HEK293T (cell line): Measurements from ENCODE around the gene LCK.

Source experiments
- ARNT ChIP-seq: fragments of 450-650 bp; IDR thresholded peaks from 2 replicates; pipeline ENCODE4 v1.6.1; 2017; ENCODE audit warnings: mild to moderate bottlenecking
- FOXK2 ChIP-seq: fragments of 450-650 bp; IDR thresholded peaks from 2 replicates; pipeline ENCODE4 v1.6.1; 2016; ENCODE audit warnings: mild to moderate bottlenecking
- LEF1 ChIP-seq: fragments of 450-650 bp; IDR thresholded peaks from 2 replicates; pipeline ENCODE4 v1.6.1; 2017; ENCODE audit warnings: mild to moderate bottlenecking, borderline replicate concordance
- SUZ12 ChIP-seq: fragments of 450-650 bp; IDR thresholded peaks from 2 replicates; pipeline ENCODE4 v1.6.1; 2016; ENCODE audit warnings: mild to moderate bottlenecking
- TARDBP ChIP-seq: fragments of 450-650 bp; IDR thresholded peaks from 2 replicates; pipeline ENCODE4 v1.6.1; 2016

- no peak for TF ChIP-seq SUZ12
- TF ChIP-seq ARNT, result no peak
- no peak for TF ChIP-seq LEF1
- TF ChIP-seq TARDBP, result no peak
- TF ChIP-seq FOXK2, result no peak
Observed at GRCh38 chr1:32232558-32233304, 18.3 kb upstream of the LCK start.
